Measurements from ENCODE around the gene TMEM178A.

- TF ChIP-seq POLR2A (IDR thresholded peaks at IDR 0.05; ENCODE audit: low read depth, low read length) (no peak), TAF1 (IDR thresholded peaks at IDR 0.05; ENCODE audit: borderline replicate concordance, low read depth, low read length) (no peak)
Measured at GRCh38 chr2:39660612-39661236, 5.0 kb upstream of the TMEM178A start.
